ENCODE measurements around the gene GRHL1. TPM values are rescaled to one million over a fixed set of nuclear protein-coding genes. Genes with fewer than 3 reads are reported as not detected.

The GRHL1 gene
- total and polyA plus RNA-seq, 2 donors (not counting 1 experiment from before 2014, with no cell fraction given), result 0.25 to 0.76 TPM

GRCh38 chr2:9944330-9944758 is 7.1 kb upstream of the GRHL1 start:
- no peak overlapping the region for H3K27ac ChIP-seq (ENCODE audit: low read length in 2 of 2)
- H3K9me3 ChIP-seq (ENCODE audit: control extremely low read depth in 1 of 3, control insufficient read depth in 2 of 3, insufficient read depth in 1 of 3, low read length in 2 of 3), result no peaks in the 10 kb centered on the region
- Mint-ChIP-seq H3K27me3 (peaks cover 28% of the 10 kb centered on the region), H3K27ac (no peak overlapping the region), H3K4me1 (no peaks in the 10 kb centered on the region), H3K9me3 (ENCODE audit: insufficient read depth) (no peaks in the 10 kb centered on the region), H3K4me3 (no peak overlapping the region)
- 61% methylated on average over 3 of the region's 3 CpGs for WGBS (ENCODE audit: insufficient coverage)
- H3K4me3 ChIP-seq (ENCODE audit: control extremely low read depth in 1 of 5, extremely low read depth in 1 of 5, insufficient read depth in 1 of 5, low read depth in 2 of 5, low read length in 4 of 5), result no peak overlapping the region
- H3K27me3 ChIP-seq (replicated peaks in 1 of 4; ENCODE audit: control extremely low read depth in 1 of 4, control insufficient read depth in 3 of 4, insufficient read depth in 4 of 4, low read length in 3 of 4), result peaks cover 0 to 24% (median 3%) of the 10 kb centered on the region in 4 experiments
- H3K4me2 ChIP-seq (replicated peaks; ENCODE audit: low read depth, low read length, poor library complexity, severe bottlenecking), result no peak overlapping the region
- H4K20me1 ChIP-seq (ENCODE audit: control insufficient read depth, insufficient read depth, low read length, poor library complexity, severe bottlenecking), result no peaks in the 10 kb centered on the region
- no peaks in the 10 kb centered on the region for H3K79me2 ChIP-seq (ENCODE audit: control insufficient read depth, insufficient read depth, low read length)
- no peak overlapping the region for H3K9ac ChIP-seq (ENCODE audit: low read length)
- DNase-seq, result no peak
- no peaks in the 10 kb centered on the region for H3K4me1 ChIP-seq (ENCODE audit: control insufficient read depth in 2 of 2, insufficient read depth in 2 of 2, low read length in 2 of 2)
- ATAC-seq (ENCODE audit: low read depth), result no peak
- TF ChIP-seq EZH2 (IDR thresholded peaks at IDR 0.05; ENCODE audit: borderline replicate concordance, insufficient read depth, low read depth, low read length, poor library complexity, severe bottlenecking) (no peak), CTCF (IDR thresholded peaks at IDR 0.05) (no peak)
- ChIA-PET CTCF (interaction anchor here (1.2 kb wide), 1 partner anchor 12 kb away, joined by 3 read pairs; no protein-coding TSS in a partner anchor), POLR2A (no interaction called here)
- no peak overlapping the region for H2AFZ ChIP-seq (ENCODE audit: insufficient read depth, low read depth, low read length, poor library complexity, severe bottlenecking)
- intact Hi-C loops (cut with micrococcal nuclease), result no loop called here
- no peaks in the 10 kb centered on the region for H3K36me3 ChIP-seq (replicated peaks in 1 of 2; ENCODE audit: control extremely low read depth in 1 of 2, control insufficient read depth in 1 of 2, extremely low read depth in 1 of 2, insufficient read depth in 2 of 2, low read length in 1 of 2)

GRCh38 chr2:9945596-9945995 is 5.9 kb upstream of the GRHL1 start:
- H3K27me3 ChIP-seq (replicated peaks in 1 of 4; ENCODE audit: control extremely low read depth in 1 of 4, control insufficient read depth in 3 of 4, insufficient read depth in 4 of 4, low read length in 3 of 4), result peaks cover 0 to 33% (median 6%) of the 10 kb centered on the region in 4 experiments
- H3K9me3 ChIP-seq (ENCODE audit: control extremely low read depth in 1 of 3, control insufficient read depth in 2 of 3, insufficient read depth in 1 of 3, low read length in 2 of 3), result peaks cover 0 to 6% (median 0%) of the 10 kb centered on the region in 3 donors
- peaks cover 6% of the 10 kb centered on the region for H3K4me1 Mint-ChIP-seq
- no peak overlapping the region for H3K27ac ChIP-seq (ENCODE audit: low read length in 2 of 2)
- H3K79me2 ChIP-seq (ENCODE audit: control insufficient read depth, insufficient read depth, low read length), result no peaks in the 10 kb centered on the region
- peaks cover 37% of the 10 kb centered on the region for H3K27me3 Mint-ChIP-seq
- no peak overlapping the region for H3K4me3 ChIP-seq (ENCODE audit: control extremely low read depth in 1 of 5, extremely low read depth in 1 of 5, insufficient read depth in 1 of 5, low read depth in 2 of 5, low read length in 4 of 5)
- CTCF ChIA-PET, result no interaction called here
- H3K36me3 ChIP-seq (replicated peaks in 1 of 2; ENCODE audit: control extremely low read depth in 1 of 2, control insufficient read depth in 1 of 2, extremely low read depth in 1 of 2, insufficient read depth in 2 of 2, low read length in 1 of 2), result no peaks in the 10 kb centered on the region
- H3K9me3 Mint-ChIP-seq (ENCODE audit: insufficient read depth), result no peaks in the 10 kb centered on the region
- H2AFZ ChIP-seq (ENCODE audit: insufficient read depth, low read depth, low read length, poor library complexity, severe bottlenecking), result no peak overlapping the region
- H3K9ac ChIP-seq (ENCODE audit: low read length), result no peak overlapping the region
- H4K20me1 ChIP-seq (ENCODE audit: control insufficient read depth, insufficient read depth, low read length, poor library complexity, severe bottlenecking), result no peaks in the 10 kb centered on the region
- H3K27ac Mint-ChIP-seq, result no peak overlapping the region
- WGBS (ENCODE audit: insufficient coverage), result 70% methylated on average over 5 of the region's 7 CpGs
- H3K4me3 Mint-ChIP-seq, result no peak overlapping the region
- ATAC-seq (ENCODE audit: low read depth) (no peak), DNase-seq (no peak)
- peaks cover 4 to 6% of the 10 kb centered on the region in 2 donors for H3K4me1 ChIP-seq (ENCODE audit: control insufficient read depth in 2 of 2, insufficient read depth in 2 of 2, low read length in 2 of 2)
- TF ChIP-seq CTCF (IDR thresholded peaks at IDR 0.05) (no peak), EZH2 (IDR thresholded peaks at IDR 0.05; ENCODE audit: borderline replicate concordance, insufficient read depth, low read depth, low read length, poor library complexity, severe bottlenecking) (no peak)
- intact Hi-C loops (cut with micrococcal nuclease), result no loop called here
- POLR2A ChIA-PET, result no interaction called here
- H3K4me2 ChIP-seq (replicated peaks; ENCODE audit: low read depth, low read length, poor library complexity, severe bottlenecking), result no peak overlapping the region
